Pulmonary artery endothelial cell (primary cell): Measurements from ENCODE around the gene LIMS1. TPM values are rescaled to one million over a fixed set of nuclear protein-coding genes. Genes with fewer than 3 reads are reported as not detected.

Experiments used
- DNase-seq: peaks from one replicate; pipeline ENCODE4 v3.0.0-alpha.2; 2011; ENCODE audit warnings: low read depth, low spot score
- total RNA-seq: library from RNA; depleted of rRNA; stranded (reverse); fragments of >200 nt; gene quantifications from 2 replicates; pipeline ENCODE4 v1.2.3, GENCODE V29; 2014

LIMS1 gene
- total RNA-seq, 1 donor from 2014 or later = 145 TPM

DNA sequence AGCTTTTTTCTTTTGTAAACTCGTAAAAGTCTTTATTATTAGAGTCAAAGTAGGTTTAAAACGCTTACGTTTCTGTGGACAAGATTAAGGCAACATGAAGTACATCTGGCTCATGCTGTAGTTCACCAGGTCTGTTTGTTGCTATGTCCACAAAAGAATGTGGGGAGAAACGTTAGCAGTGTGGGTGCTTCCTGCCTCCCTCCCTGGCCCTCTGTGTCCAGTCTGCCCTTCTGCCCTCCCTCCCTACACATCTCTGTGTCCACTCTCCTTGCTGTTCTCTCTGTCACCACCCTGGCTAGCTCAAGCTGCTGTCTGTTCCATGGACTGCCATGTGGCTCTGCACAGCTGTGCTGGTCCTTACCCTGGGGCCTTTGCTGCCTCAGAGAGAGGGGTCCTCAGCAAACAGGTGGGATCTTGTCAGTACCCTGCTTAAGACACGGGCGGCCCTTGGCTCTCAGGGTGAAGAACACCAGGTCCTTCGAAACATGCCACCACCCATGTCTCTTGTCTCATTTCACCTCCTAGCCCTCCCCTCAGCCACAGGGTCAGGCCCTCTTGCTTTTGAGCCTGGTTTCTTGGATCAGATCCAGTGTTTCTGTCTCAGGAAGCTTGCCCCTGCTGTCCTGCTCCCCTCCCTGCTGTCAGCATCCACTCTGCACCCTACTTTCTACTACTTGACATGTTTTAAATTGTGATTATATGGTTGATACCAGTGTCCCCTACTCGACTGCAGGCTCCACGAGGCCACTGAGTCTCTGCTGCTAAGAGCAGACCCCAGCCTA lies 79.2 kb downstream of the LIMS1 start:
- DNase-seq = no peak

DNA sequence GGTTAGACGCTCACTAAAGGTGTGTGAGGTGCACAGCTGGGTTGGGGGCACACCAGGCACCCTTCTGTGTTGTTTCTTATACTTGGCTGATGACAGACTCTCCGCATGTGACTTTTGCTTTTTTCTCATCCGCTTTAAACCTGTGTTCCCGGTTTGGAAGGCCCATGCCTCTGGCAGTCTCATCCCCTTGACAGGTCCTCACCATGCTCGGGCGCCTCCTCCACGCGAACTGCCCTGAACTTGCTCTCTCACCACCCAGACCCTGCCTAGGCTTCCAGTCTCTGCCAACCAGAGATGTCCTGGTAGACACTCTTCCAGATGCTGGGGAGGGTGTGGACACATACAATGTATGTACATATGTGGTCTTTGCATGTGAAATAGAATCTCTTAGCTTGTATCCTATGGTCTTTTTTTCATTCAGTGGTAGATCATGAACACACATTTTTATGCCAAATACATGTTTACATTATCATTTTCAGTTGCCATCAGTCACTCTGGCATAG lies 79.8 kb downstream of the LIMS1 start:
- no peak for DNase-seq

DNA sequence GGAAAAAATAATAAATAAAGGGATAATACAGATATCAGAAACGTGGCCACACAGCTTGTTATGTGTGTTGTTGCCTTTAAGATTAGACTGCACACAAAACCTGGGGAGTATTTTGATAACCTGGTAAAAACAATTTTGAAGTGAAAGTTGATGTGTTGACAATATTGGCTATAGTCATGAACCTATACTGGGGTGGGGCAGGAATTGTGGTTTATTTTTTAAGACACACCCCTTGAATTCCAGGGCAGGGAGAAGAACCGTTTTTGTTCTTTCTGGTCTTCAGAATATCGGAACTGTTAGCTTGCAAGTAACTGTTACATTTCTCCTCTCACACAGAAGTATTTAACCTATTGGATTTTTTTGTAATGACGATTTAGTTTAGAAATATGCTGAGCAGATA lies 80.4 kb downstream of the LIMS1 start:
- no peak for DNase-seq

DNA sequence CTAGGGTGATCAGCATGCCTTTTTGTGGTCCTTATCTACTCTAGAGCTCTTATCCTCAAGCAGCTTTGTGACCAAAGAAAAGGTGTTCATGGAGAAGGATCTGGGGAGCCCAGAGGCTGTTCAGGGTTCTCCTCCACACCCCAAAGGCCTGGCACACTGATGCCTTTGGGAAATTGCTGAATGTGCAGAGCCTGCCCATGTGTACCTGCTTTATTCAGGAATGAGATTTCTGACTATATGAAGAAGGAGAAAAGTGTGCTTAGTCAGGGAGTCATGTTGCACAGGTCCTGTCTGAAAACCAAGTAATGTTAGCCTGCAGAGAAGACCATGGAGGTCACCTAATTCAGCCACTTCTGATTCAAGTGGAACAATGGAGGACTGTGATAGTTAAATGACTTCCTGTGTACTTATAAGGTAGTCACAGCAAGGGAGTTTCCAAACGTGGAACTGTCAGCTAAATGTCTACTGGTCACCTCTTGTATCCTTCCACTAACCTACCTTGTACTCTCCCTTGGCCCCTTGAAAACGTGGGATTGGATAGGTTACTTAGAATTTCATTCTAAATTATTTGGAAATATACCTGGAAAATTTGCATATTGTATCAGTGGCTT lies 81.3 kb downstream of the LIMS1 start:
- no peak for DNase-seq

DNA sequence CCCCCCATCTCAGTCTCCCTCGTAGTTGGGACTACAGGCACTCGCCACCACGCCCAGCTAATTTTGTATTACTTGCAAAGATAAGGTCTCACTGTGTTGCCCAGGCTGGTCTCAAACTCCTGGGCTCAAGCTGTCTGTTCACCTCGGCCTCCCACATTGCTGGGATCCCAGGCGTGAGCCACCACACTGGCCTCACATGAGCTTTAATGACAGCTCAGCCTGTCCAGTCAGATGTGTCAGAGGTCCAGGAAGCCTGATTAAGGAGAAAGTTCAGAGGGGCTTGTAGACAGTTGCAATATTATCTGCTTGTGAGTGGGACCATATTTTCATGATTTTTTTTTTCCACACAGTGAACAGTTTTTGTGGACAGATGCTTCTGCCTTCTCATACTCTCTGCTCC lies 82.0 kb downstream of the LIMS1 start:
- DNase-seq = no peak

DNA sequence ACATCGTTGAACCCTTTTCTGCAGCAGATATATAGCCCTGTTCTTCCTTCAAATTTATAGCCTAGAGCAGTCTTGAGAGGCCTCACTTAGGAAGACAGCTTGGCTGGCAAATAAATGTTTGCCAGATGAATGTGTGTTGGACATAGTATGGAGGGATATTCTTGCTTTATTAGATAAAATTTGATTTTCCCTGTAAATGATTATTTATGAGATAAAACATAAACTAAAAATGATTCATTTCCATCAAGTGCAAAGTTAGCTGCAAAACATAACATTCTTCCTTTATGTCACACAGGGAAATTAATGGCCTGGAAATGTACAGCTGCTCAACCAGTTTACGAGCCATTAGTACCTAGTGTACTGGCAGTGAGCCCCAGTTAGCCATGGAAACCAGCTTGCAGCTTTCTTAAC lies 82.5 kb downstream of the LIMS1 start:
- DNase-seq = no peak

DNA sequence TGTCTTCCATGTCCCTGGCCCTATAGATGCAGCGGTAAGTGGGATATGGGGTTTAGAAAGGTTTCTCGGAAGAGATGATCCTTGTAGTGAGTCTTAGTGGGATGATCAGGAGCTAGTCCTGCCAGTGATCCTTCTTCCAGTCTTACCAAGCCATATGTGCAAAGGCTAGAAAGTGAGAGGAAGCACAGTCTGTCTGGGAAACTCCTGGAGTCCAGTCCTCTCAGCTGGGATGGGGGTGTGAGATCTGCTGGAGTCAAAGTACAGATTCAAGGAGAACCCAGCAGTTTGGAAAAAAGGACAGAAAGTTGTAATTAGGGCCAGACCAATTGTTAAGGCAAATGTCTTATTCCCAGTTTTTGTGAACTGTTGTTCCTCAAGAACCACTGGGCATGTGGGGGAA lies 83.3 kb downstream of the LIMS1 start:
- DNase-seq = no peak

DNA sequence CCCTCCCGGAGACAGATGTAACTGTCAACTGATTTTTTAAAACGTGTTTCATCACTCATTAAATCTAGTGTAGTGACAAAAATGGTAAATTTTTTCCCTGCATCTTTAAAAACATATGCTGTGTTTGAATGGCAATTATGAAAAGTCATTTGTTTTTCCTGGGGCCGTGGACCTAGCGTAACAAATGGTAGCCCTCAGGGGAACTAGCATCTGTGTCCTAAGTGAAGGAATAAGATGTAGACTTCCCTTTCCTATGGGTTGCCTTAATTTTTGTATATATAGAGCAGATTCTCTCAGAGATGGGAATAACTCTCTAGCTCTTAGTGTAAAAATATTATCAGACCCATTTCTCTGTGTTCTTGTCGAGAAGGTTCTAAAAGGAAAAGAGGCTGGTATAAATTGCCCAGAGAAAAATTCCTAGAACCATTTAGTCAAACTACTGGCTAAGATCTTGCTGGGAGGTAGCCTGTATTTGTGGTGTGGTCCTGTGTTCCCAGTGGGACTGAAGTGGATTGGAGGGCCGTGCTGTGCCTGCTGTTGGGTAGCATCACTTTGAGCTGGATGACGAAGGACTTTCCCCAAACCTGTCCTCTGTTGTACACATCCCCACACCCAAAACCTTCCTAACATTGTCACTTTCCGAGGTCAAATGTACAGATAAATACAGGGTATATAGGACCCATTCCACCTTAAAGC lies 85.8 kb downstream of the LIMS1 start:
- DNase-seq = no peak

DNA sequence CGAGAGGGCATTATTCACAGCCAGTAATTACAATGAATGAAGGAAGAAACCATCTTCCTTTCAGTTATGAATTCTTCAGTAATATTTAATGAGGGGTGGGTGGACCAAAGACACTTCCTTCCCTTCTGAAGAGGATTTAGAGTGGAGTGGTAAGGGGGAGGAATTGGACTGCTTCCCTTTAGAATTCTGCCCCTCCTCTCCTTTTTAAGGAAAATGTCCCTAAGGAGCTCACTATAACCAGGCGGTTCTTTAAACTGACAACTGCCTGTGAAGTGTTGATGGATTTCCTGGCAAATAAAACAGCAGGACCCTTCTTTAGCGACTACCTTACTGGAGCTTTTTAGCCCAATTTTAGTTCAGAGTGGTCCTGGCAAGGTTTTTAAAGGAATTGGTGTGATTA lies 86.4 kb downstream of the LIMS1 start:
- DNase-seq = no peak

DNA sequence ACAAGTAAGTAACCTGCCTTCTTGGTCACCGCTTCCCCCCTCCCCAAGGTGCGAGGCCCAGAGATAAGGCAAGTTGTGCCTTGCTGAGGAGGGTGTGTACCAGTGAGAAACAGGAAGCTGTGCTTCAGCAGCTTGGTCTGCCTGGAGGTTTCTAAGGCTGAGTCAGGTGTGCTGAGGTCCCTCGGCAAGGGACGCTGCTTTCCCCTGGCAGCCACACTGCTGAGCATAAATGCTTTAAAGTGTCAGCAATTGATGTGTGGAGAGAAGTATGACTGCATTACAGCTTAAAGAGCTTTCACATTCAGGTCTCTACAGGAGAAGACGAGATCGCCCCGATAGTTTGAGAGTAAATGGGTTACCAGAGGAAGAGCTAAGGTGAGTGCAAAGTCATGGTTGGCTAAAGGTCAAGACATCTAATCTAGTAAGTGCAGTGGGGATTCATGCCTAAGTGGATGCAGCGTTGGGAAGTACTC lies 86.9 kb downstream of the LIMS1 start:
- no peak for DNase-seq

DNA sequence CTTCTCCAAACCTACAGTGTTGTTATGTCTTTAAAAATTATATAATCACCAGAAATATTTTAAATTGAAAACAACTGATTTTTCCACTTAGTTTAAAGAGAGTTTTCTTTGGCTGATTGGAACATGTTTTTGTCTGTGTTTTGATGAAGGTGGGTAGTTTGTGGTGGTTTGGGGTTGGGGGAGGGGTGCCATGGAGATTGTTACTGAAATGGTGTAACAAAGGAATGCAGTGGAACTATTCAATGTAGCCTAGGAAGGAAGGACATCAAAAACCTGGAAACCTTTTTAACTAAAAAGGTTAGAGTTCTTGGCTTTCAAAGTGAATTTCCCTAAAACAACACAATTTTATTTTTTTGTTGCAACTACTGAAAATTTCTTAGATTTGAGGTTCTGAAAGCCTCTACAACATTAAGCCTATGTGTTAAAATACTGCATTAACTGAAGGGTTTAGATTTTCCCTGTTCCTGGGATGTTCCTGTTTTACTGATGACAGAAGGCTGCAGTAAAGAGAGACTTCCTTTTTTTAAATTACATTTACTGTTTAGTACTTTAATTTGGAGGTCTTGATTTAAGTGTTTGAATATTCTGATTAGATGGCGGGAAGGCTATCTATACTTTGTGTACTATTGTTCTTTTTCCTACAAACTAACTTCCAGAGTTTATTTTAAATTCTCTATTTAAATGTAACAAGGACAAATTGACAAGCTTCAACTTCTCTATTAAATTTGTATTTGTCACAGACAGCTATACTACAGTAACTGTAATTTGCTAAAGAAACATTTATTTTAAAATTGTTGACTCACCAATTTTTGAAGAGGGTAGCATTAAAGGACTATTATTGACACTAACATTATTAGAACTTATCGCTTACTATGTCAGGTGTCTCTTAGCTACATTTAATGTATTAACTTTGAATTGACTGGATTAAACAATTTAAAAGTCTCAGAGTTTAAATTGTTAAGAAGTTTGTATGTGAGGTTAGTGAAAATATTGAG lies 87.7 kb downstream of the LIMS1 start:
- no peak for DNase-seq

DNA sequence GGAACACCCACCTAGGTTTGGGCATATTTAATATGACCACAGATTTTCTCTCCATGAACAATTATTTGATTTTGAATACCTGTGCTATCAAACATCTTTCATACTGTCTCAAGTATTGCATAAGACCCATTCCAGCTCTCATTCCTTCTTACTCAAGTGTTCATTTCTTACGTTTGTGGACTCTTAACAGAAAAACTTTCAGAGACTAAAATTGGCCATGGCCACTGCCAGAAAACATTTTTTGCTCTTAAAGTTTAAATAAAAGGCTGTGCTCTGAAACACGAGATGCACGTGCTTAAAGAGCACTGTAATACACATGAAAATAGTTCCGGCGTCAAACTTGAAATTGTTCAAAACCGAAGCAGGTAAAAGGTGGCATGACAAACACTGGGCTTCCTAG lies 89.3 kb downstream of the LIMS1 start:
- no peak for DNase-seq

DNA sequence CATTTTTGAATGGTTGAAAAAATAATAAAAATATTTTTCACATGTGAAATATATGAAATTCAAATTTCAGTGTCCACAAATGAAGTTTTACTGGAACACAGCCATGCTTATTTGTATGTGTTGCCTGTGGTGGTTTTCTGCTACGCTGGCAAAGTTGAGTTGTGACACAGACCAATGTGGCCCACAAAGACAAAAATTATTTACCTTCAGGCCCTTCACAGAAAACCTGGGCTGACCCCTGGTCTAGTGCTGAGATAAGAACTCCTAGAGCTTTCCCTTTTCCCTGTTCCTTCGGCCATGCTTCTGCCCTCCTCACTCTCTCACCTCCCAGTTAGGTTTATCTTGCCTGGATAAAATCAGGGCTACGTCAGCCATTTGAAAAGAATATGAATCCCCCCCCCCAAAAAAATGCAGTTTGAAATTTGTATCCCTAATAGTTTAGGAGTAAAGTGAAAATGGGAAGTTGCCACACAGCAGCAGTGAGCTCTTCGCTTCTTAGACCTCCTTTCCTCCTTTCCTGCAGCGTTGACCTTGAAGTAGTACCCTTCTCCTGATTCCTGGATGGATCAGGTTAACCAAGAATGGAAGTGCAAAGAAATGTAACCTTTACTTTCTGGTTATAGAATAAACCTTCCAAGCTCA lies 91.0 kb downstream of the LIMS1 start:
- no peak for DNase-seq

DNA sequence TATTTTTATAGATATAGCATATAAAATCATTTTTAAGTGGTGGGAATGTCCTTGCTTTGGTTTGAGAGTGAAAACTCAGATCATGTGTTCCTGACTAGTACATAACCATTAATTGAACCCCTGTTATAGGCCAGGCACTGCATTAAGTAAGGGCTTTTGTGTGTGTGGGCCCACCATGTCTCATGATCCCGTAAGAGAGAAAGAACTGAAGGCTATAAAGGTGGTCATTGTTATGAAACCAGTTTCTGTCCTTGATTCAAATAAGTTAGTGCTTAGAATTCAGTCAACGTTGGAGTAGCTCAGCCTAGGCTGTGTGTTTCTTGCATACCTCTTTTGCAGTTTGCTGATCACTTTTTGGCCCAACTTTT lies 91.5 kb downstream of the LIMS1 start:
- no peak for DNase-seq

DNA sequence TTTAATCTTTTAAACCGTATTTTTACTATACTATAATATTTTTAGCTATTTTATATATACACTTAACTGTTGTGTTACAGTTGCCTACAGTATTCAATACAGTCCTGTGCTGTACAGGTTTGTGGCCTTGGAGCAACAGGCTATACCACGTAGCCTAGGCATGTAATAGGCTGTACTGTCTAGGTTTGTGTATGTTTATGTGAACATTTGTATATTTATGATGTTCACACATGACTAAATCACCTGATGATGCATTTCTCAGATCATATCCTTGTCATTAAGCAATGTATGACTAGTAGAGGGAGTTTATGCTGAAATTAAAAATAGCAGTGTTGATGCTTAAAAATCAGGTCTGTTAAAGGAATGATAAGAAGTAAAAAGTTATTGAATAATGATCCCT lies 92.7 kb downstream of the LIMS1 start:
- no peak for DNase-seq

DNA sequence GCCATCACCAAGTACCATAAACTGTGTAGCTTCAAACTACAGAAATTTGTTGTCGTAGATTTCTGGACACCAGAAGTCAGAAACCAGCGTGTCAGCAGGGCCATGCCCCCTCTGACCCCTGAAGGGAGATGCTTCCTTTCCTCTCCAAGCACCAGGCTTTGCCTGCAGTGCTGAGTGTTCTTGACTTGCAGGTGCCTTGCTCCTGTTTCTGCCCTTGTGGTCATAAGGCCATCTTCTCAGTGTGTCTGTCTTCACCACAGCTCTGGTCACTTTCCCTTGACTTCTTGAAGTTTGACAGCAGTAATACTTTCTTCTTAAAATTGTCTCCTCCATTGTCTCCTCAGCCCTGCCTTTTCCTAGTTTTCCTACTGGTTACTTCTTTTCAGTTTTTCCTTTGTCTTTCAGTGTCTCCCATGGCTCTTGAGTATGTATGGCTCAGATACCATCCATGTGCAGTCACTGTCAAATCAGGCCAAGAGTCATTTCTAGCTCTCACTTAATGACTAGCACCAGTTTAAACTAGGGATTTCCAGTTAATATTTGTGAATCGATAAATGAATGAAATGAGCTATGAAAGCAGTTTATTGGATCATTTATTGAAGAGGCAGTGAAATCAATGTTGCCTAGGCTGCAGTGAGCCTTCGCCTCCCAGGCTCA lies 93.8 kb downstream of the LIMS1 start:
- DNase-seq = no peak

DNA sequence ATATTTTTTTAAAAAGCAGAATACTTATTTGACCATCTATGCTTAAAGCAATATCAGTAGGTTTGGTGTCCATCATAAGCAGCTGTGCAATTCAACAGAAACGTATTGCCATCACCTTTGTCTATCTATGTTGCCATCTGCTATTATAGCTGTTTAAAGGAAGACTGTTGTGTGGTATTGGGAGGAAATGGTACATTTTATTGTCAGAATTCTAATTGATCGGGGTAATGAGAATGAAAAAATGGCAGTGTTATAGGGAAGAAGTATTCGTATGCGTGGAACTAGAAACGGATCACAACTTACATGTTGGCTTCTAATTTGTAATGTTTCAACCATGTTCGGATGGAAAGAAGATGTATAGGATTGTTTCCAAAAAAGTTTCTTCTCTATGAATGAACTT lies 94.7 kb downstream of the LIMS1 start:
- DNase-seq = no peak

DNA sequence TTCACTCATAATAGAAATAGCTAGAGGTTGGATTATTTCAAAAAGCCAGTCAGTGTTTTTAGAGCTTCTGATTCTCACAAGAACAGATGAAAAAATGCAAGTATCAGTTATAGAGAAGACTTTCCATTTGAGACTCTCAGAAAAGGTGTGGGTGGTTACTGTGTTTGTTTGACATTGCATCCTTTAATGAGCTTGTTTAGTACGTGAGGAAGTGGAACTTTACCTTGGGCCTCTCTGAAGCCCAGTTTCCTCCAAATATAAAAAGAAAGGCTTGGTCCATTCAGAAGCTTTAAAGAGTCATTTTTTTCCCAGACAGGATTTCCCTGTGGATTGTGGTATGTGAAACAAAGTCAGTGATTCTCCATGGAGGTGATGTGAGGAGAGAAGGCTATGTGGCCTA lies 95.1 kb downstream of the LIMS1 start:
- no peak for DNase-seq

DNA sequence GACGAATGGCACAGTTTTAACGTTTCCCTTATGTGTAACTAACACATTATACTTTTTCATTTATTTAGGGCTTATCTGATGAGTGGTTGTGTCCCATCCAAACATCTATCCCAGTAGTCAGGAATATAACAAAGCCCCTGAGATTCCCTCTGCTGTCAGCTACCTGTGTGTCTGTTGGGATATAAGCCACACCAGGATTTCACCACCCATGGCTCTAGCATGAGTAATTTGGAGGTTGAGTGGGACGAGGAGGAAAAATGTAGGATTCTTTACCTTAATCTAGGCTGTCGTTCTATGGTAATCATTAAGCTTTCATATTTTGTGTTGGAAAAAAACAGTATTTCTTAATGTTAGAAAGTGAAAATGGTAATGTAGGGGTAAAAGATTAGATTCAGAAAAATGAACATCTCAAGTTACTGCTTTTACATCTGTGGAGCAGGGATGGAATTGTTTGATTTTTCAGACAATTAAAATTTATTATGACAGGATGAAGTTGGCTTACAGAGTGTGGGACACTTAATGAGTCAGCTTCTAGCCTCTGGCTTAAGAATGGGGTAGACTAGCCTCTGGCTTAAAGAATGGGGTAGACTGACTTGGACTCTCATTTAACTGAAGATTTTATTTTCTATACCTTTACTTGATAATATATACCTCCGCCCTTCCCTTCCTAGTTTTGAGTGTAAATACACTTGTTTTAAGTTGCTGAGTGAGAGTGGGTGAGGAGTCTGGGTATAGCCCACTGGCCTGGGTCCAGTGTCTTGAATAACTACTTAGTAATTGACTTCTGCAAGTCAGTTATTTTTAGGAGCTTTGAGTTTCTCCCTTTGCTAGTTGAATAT lies 96.5 kb downstream of the LIMS1 start:
- no peak for DNase-seq
